Adrenal gland (tissue), 5 donors: ENCODE results near the gene GFM1.

Experiments used
- POLR2A ChIP-seq, 2 donors: fragments of 450-650 bp; IDR thresholded peaks; one replicate each; pipeline ENCODE4 v1.6.1; 2017; ENCODE audit warnings: antibody characterized with exemption in 2 of 2, mild to moderate bottlenecking in 2 of 2, moderate library complexity in 1 of 2
- TF ChIP-seq, protein P1 (sequence below), 6 experiments: fragments of 450-650 bp in 4 of 6; fragments of 200-600 bp in 2 of 6; sonication (generic) in 1 of 6; IDR thresholded peaks; 1 replicate in 5 of 6; 2 replicates in 1 of 6; pipeline versions ENCODE4 v1.5.1 to v1.8.0; 2016 to 2021; ENCODE audit warnings: antibody characterized with exemption in 6 of 6, mild to moderate bottlenecking in 2 of 6, moderate library complexity in 1 of 6
- donor health status: DM: no; HTN: no; CAD: no.

DNA sequence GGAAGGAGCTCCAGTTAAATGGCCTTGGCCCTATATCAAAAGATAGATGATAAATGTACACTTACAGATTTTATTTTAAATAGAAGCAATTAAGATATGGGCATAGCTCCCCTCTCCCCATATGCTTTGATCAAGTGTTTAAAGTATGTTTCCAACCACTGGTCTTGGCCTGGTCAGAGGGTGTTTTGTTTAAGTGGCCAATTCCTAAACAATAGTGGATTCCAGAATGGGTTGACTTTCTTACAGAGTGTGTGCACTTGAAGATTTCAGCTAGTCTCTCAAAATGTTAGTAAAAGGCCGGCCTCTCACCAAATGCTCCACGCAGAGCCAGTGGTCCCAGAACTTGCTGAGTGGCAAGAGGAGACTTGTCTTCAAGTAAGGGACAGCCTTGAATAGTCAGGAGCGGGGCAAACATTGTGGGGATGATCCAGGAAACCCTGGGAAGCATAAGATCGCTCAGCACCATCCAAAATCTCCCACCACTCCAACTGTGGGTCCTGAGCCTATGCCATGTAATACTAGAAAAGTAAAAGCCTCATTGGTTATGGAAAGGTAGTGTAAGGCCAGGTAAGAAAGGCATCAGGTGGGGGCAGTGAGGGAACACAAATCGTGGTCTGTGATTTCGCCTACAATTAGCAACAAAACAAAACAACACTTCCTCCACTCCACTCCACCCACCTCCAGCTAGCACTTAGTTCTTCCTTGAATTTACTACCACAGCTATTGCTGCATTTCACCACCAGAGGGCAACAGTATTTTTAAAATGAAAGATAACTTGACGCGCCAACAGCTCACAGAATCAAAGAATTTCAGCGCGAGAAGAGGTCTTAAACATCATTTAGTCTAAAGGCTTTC lies 83.1 kb downstream of the GFM1 start:
- TF ChIP-seq, protein P1, sequence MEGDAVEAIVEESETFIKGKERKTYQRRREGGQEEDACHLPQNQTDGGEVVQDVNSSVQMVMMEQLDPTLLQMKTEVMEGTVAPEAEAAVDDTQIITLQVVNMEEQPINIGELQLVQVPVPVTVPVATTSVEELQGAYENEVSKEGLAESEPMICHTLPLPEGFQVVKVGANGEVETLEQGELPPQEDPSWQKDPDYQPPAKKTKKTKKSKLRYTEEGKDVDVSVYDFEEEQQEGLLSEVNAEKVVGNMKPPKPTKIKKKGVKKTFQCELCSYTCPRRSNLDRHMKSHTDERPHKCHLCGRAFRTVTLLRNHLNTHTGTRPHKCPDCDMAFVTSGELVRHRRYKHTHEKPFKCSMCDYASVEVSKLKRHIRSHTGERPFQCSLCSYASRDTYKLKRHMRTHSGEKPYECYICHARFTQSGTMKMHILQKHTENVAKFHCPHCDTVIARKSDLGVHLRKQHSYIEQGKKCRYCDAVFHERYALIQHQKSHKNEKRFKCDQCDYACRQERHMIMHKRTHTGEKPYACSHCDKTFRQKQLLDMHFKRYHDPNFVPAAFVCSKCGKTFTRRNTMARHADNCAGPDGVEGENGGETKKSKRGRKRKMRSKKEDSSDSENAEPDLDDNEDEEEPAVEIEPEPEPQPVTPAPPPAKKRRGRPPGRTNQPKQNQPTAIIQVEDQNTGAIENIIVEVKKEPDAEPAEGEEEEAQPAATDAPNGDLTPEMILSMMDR (IDR thresholded peaks at IDR 0.05), result peak; percentile 84 to 95 (median 87)
- TF ChIP-seq POLR2A (IDR thresholded peaks at IDR 0.05), result no peak
